ENCODE data around the gene SPDEF. TPM values are rescaled to one million over a fixed set of nuclear protein-coding genes. Genes with fewer than 3 reads are reported as not detected.

SPDEF gene
- total and polyA plus RNA-seq, 2 donors (not counting 1 experiment from before 2014, with no cell fraction given) = 0.10 TPM; not detected in 1

- H2AFZ ChIP-seq (ENCODE audit: insufficient read depth, low read depth, low read length, poor library complexity, severe bottlenecking) = no peak overlapping the region
- DNase-seq (no peak), ATAC-seq (ENCODE audit: low read depth) (no peak)
- ChIA-PET POLR2A (no interaction called here), CTCF (no interaction called here)
- H3K79me2 ChIP-seq (ENCODE audit: control insufficient read depth, insufficient read depth, low read length) = no peaks in the 10 kb centered on the region
- H3K9me3 ChIP-seq (ENCODE audit: control extremely low read depth in 1 of 3, control insufficient read depth in 2 of 3, insufficient read depth in 1 of 3, low read length in 2 of 3) = peaks cover 0 to 6% (median 0%) of the 10 kb centered on the region in 3 donors
- H3K27me3 Mint-ChIP-seq = peaks cover 3% of the 10 kb centered on the region
- H4K20me1 ChIP-seq (ENCODE audit: control insufficient read depth, insufficient read depth, low read length, poor library complexity, severe bottlenecking) = no peaks in the 10 kb centered on the region
- H3K4me3 ChIP-seq (ENCODE audit: control extremely low read depth in 1 of 5, extremely low read depth in 1 of 5, insufficient read depth in 1 of 5, low read depth in 2 of 5, low read length in 4 of 5) = no peak overlapping the region
- H3K9ac ChIP-seq (ENCODE audit: low read length) = no peak overlapping the region
- H3K4me1 ChIP-seq (ENCODE audit: control insufficient read depth in 2 of 2, insufficient read depth in 2 of 2, low read length in 2 of 2) = no peaks in the 10 kb centered on the region
- TF ChIP-seq, protein P1, sequence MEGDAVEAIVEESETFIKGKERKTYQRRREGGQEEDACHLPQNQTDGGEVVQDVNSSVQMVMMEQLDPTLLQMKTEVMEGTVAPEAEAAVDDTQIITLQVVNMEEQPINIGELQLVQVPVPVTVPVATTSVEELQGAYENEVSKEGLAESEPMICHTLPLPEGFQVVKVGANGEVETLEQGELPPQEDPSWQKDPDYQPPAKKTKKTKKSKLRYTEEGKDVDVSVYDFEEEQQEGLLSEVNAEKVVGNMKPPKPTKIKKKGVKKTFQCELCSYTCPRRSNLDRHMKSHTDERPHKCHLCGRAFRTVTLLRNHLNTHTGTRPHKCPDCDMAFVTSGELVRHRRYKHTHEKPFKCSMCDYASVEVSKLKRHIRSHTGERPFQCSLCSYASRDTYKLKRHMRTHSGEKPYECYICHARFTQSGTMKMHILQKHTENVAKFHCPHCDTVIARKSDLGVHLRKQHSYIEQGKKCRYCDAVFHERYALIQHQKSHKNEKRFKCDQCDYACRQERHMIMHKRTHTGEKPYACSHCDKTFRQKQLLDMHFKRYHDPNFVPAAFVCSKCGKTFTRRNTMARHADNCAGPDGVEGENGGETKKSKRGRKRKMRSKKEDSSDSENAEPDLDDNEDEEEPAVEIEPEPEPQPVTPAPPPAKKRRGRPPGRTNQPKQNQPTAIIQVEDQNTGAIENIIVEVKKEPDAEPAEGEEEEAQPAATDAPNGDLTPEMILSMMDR (IDR thresholded peaks at IDR 0.05) = no peak
- TF ChIP-seq EZH2 (IDR thresholded peaks at IDR 0.05; ENCODE audit: borderline replicate concordance, insufficient read depth, low read depth, low read length, poor library complexity, severe bottlenecking) = no peak
- no peak overlapping the region for H3K4me3 Mint-ChIP-seq
- H3K27me3 ChIP-seq (replicated peaks in 1 of 4; ENCODE audit: control extremely low read depth in 1 of 4, control insufficient read depth in 3 of 4, insufficient read depth in 4 of 4, low read length in 3 of 4) = peaks cover 0 to 11% (median 2%) of the 10 kb centered on the region in 4 experiments
- H3K27ac Mint-ChIP-seq = no peak overlapping the region
- H3K36me3 ChIP-seq (replicated peaks in 1 of 2; ENCODE audit: control extremely low read depth in 1 of 2, control insufficient read depth in 1 of 2, extremely low read depth in 1 of 2, insufficient read depth in 2 of 2, low read length in 1 of 2) = no peaks in the 10 kb centered on the region
- no peaks in the 10 kb centered on the region for H3K4me1 Mint-ChIP-seq
- H3K27ac ChIP-seq (ENCODE audit: low read length in 2 of 2) = no peak overlapping the region
- 78% methylated on average over 4 of the region's 5 CpGs for WGBS (ENCODE audit: insufficient coverage)
- H3K4me2 ChIP-seq (replicated peaks; ENCODE audit: low read depth, low read length, poor library complexity, severe bottlenecking) = no peak overlapping the region
- intact Hi-C loops (cut with micrococcal nuclease) = no loop called here
- no peaks in the 10 kb centered on the region for H3K9me3 Mint-ChIP-seq (ENCODE audit: insufficient read depth)
Observed at GRCh38 chr6:34565722-34566137, 9.6 kb upstream of the SPDEF start.

DNA sequence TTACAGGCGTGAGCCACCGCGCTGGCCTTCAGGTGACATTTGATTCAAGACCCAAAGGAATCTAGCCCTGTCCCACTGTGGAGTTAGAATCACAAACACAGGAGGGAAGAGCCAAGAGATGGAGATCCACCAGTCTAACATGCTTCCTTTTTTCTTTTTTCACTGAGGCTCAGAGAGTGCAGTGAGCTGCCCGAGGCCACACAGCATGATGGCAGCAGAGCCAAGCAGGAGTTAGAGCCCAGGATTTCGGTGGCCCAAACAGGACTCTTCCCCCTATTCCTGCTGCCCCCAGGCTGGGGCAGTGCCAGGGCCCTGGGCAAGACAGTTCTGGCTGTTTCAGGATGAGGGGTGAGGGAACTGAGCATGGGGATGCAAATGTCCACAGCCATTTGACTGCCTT, 8.1 kb upstream of the SPDEF start:
- WGBS (ENCODE audit: insufficient coverage) = 100% methylated on average over 5 of the region's 5 CpGs
- no peak overlapping the region for H3K4me3 ChIP-seq (ENCODE audit: control extremely low read depth in 1 of 5, extremely low read depth in 1 of 5, insufficient read depth in 1 of 5, low read depth in 2 of 5, low read length in 4 of 5)
- H3K9me3 Mint-ChIP-seq (ENCODE audit: insufficient read depth) = no peaks in the 10 kb centered on the region
- ATAC-seq (ENCODE audit: low read depth) (no peak), DNase-seq (no peak)
- ChIA-PET CTCF (no interaction called here), POLR2A (interaction anchor here (0.6 kb wide), 1 partner anchor 27 kb away, joined by 4 read pairs; no protein-coding TSS in a partner anchor)
- no peak overlapping the region for H3K27ac ChIP-seq (ENCODE audit: low read length in 2 of 2)
- H3K4me1 ChIP-seq (ENCODE audit: control insufficient read depth in 2 of 2, insufficient read depth in 2 of 2, low read length in 2 of 2) = no peaks in the 10 kb centered on the region
- H3K27ac Mint-ChIP-seq = no peak overlapping the region
- H4K20me1 ChIP-seq (ENCODE audit: control insufficient read depth, insufficient read depth, low read length, poor library complexity, severe bottlenecking) = no peaks in the 10 kb centered on the region
- H2AFZ ChIP-seq (ENCODE audit: insufficient read depth, low read depth, low read length, poor library complexity, severe bottlenecking) = no peak overlapping the region
- H3K4me1 Mint-ChIP-seq = no peaks in the 10 kb centered on the region
- intact Hi-C loops (cut with micrococcal nuclease) = no loop called here
- H3K79me2 ChIP-seq (ENCODE audit: control insufficient read depth, insufficient read depth, low read length) = no peaks in the 10 kb centered on the region
- H3K27me3 Mint-ChIP-seq = peaks cover 3% of the 10 kb centered on the region
- no peak overlapping the region for H3K4me3 Mint-ChIP-seq
- no peak overlapping the region for H3K9ac ChIP-seq (ENCODE audit: low read length)
- no peak overlapping the region for H3K4me2 ChIP-seq (replicated peaks; ENCODE audit: low read depth, low read length, poor library complexity, severe bottlenecking)
- H3K9me3 ChIP-seq (ENCODE audit: control extremely low read depth in 1 of 3, control insufficient read depth in 2 of 3, insufficient read depth in 1 of 3, low read length in 2 of 3) = peaks cover 0 to 6% (median 0%) of the 10 kb centered on the region in 3 donors
- no peak for TF ChIP-seq EZH2 (IDR thresholded peaks at IDR 0.05; ENCODE audit: borderline replicate concordance, insufficient read depth, low read depth, low read length, poor library complexity, severe bottlenecking)
- TF ChIP-seq, protein P1 (IDR thresholded peaks at IDR 0.05) = no peak
- no peaks in the 10 kb centered on the region for H3K27me3 ChIP-seq (replicated peaks in 1 of 4; ENCODE audit: control extremely low read depth in 1 of 4, control insufficient read depth in 3 of 4, insufficient read depth in 4 of 4, low read length in 3 of 4)
- H3K36me3 ChIP-seq (replicated peaks in 1 of 2; ENCODE audit: control extremely low read depth in 1 of 2, control insufficient read depth in 1 of 2, extremely low read depth in 1 of 2, insufficient read depth in 2 of 2, low read length in 1 of 2) = no peaks in the 10 kb centered on the region

All from B cell (primary cell).